DND-41 (cell line): Measurements from ENCODE around the gene KRT23.

Source experiments
- CTCF ChIP-seq: IDR thresholded peaks from 2 replicates; pipeline ENCODE4 v1.5.1; 2012; ENCODE audit warnings: borderline replicate concordance, low read length, moderate library complexity, mild to moderate bottlenecking; ENCODE audit not compliant: poor library complexity, severe bottlenecking; ENCODE audit errors: extremely low read depth
- EZH2 ChIP-seq: IDR thresholded peaks from 3 replicates; pipeline ENCODE4 v1.6.1; 2012; ENCODE audit warnings: borderline replicate concordance, low read depth, mild to moderate bottlenecking, moderate library complexity, low read length, inconsistent platforms; ENCODE audit not compliant: severe bottlenecking

GRCh38 chr17:40986920-40987319 is 49.5 kb upstream of the KRT23 start:
- TF ChIP-seq CTCF (no peak), EZH2 (no peak)
